ENCODE data around the gene PSPH. TPM values are rescaled to one million over a fixed set of nuclear protein-coding genes. Genes with fewer than 3 reads are reported as not detected.
"Not testable (repeated sequence)": the region's sequence is repeated elsewhere in the genome, so short reads cannot be mapped to it uniquely, and the experiment has no call there.

Gene PSPH
- total RNA-seq, 1 experiment from 2014 or later = 111 TPM

GRCh38 chr7:56083150-56083785 lies 32.0 kb upstream of the PSPH start:
- intact Hi-C loops (cut with micrococcal nuclease; ENCODE audit: unreplicated experiment) = no loop called here
- BruUV-seq (replicated peaks) = no TSS peak
- Histone ChIP-seq H3K36me3 (ENCODE audit: control insufficient read depth, insufficient read depth, low read length) (peaks cover 1% of the 10 kb centered on the region; the same call in 1 of the 2 replicates), H3K9me3 (no peaks in the 10 kb centered on the region), H3K4me1 (no peaks in the 10 kb centered on the region), H3K4me3 (ENCODE audit: low read depth, low read length) (no peak overlapping the region), H3K27me3 (replicated peaks; ENCODE audit: control insufficient read depth, insufficient read depth, low read length) (no peaks in the 10 kb centered on the region)
- TF ChIP-seq CTCF (IDR thresholded peaks at IDR 0.05; ENCODE audit: insufficient read depth in 1 of 2, low read depth in 1 of 2, low read length in 1 of 2, severe bottlenecking in 1 of 2, unreplicated experiment in 1 of 2) = no peak
- Mint-ChIP-seq H3K4me3 (ENCODE audit: unreplicated experiment) (no peak overlapping the region), H3K27ac (ENCODE audit: unreplicated experiment) (no peak overlapping the region), H3K4me1 (ENCODE audit: low read depth, unreplicated experiment) (no peaks in the 10 kb centered on the region), H3K9me3 (ENCODE audit: unreplicated experiment) (no peaks in the 10 kb centered on the region), H3K27me3 (ENCODE audit: insufficient read depth, unreplicated experiment) (no peaks in the 10 kb centered on the region), H3K36me3 (ENCODE audit: insufficient read depth, unreplicated experiment) (peaks cover 7% of the 10 kb centered on the region)
- CTCF ChIA-PET = no interaction called here
- POLR2A ChIA-PET = no interaction called here
- DNase-seq = no peak

DNA sequence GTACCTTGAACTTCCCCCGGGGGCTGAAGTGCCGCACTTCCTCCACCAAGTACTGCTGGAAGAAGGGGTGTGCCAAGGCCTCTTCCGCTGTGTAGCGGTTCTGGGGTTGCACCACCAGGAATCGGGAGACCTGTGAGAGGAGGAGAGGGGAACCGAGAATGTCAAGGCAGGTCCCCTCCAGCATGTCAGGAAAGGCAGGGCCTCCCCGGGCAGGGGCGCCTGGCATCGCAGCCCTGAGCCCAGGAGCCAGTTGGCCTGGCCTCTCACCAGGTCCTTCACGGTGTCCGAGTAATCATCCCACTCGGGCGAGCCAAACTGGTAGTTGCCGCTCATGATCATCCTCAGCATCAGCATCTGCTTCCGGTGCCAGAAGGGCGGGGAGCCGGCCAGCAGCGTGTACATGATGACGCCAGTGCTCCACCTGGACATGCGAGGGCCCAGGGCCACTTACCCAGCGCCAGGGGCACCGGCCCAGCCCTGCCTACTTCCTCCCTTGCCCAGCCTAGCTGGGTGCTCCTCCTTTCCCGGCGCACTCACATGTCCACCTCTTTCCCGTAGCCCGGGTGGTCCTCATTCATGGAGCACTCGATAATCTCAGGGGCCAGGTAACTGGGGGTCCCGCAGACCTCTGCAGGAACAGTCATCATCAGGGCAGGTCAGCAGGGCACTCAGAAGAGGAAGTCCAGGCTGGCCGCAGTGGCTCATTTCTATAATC lies 30.5 kb upstream of the PSPH start:
- H3K27me3 Mint-ChIP-seq (ENCODE audit: insufficient read depth, unreplicated experiment) = no peaks in the 10 kb centered on the region
- DNase-seq = no peak
- peaks cover 7% of the 10 kb centered on the region for H3K36me3 Mint-ChIP-seq (ENCODE audit: insufficient read depth, unreplicated experiment)
- H3K4me3 Mint-ChIP-seq (ENCODE audit: unreplicated experiment) = no peak overlapping the region
- no peak for TF ChIP-seq CTCF (IDR thresholded peaks at IDR 0.05; ENCODE audit: insufficient read depth in 1 of 2, low read depth in 1 of 2, low read length in 1 of 2, severe bottlenecking in 1 of 2, unreplicated experiment in 1 of 2)
- no TSS peak for BruUV-seq (replicated peaks)
- no peak overlapping the region for H3K4me3 ChIP-seq (ENCODE audit: low read depth, low read length)
- POLR2A ChIA-PET = no interaction called here
- no peaks in the 10 kb centered on the region for H3K4me1 ChIP-seq
- intact Hi-C loops (cut with micrococcal nuclease; ENCODE audit: unreplicated experiment) = no loop called here
- no peaks in the 10 kb centered on the region for H3K4me1 Mint-ChIP-seq (ENCODE audit: low read depth, unreplicated experiment)
- CTCF ChIA-PET = no interaction called here
- H3K36me3 ChIP-seq (ENCODE audit: control insufficient read depth, insufficient read depth, low read length) = peaks cover 1% of the 10 kb centered on the region; the same call in 1 of the 2 replicates
- no peak overlapping the region for H3K27ac Mint-ChIP-seq (ENCODE audit: unreplicated experiment)
- H3K9me3 Mint-ChIP-seq (ENCODE audit: unreplicated experiment) = no peaks in the 10 kb centered on the region
- no peaks in the 10 kb centered on the region for H3K9me3 ChIP-seq
- no peaks in the 10 kb centered on the region for H3K27me3 ChIP-seq (replicated peaks; ENCODE audit: control insufficient read depth, insufficient read depth, low read length)

GRCh38 chr7:56080726-56081435 lies 29.6 kb upstream of the PSPH start:
- H3K4me3 Mint-ChIP-seq (ENCODE audit: unreplicated experiment); H3K27me3 ChIP-seq (replicated peaks; ENCODE audit: control insufficient read depth, insufficient read depth, low read length); BruUV-seq (replicated peaks); DNase-seq; H3K36me3 ChIP-seq (ENCODE audit: control insufficient read depth, insufficient read depth, low read length); H3K9me3 ChIP-seq; POLR2A ChIA-PET; H3K36me3 Mint-ChIP-seq (ENCODE audit: insufficient read depth, unreplicated experiment); H3K27ac Mint-ChIP-seq (ENCODE audit: unreplicated experiment); H3K4me1 Mint-ChIP-seq (ENCODE audit: low read depth, unreplicated experiment); H3K4me3 ChIP-seq (ENCODE audit: low read depth, low read length); H3K4me1 ChIP-seq; intact Hi-C loops (cut with micrococcal nuclease; ENCODE audit: unreplicated experiment); H3K27me3 Mint-ChIP-seq (ENCODE audit: insufficient read depth, unreplicated experiment); CTCF ChIA-PET; H3K9me3 Mint-ChIP-seq (ENCODE audit: unreplicated experiment): not testable (repeated sequence)

Measured in Caco-2 (cell line).